ENCODE data around the gene CEND1. TPM values are rescaled to one million over a fixed set of nuclear protein-coding genes. Genes with fewer than 3 reads are reported as not detected.
A peak's percentile ranks its signal among the peaks of the same experiment; 100 is the strongest.

Gene CEND1
- total and polyA plus RNA-seq, 3 donors from 2014 or later, result 0.50 to 2.1 (median 1.0) TPM

- WGBS, 2 donors, result 0% methylated on average over 4 to 57 of the region's 57 CpGs
- Histone ChIP-seq H3K27me3 (no peaks in the 10 kb centered on the region), H3K4me3 (peak overlapping the region; percentile 62 to 76), H3K4me1 (peaks cover 27% of the 10 kb centered on the region), H3K9me3 (no peaks in the 10 kb centered on the region), H3K36me3 (ENCODE audit: low read depth, missing control alignments) (no peaks in the 10 kb centered on the region), H3K27ac (peak overlapping the region; percentile 64 to 83)
- no peak for TF ChIP-seq POLR2A (IDR thresholded peaks at IDR 0.05)
- TF ChIP-seq, protein P1, sequence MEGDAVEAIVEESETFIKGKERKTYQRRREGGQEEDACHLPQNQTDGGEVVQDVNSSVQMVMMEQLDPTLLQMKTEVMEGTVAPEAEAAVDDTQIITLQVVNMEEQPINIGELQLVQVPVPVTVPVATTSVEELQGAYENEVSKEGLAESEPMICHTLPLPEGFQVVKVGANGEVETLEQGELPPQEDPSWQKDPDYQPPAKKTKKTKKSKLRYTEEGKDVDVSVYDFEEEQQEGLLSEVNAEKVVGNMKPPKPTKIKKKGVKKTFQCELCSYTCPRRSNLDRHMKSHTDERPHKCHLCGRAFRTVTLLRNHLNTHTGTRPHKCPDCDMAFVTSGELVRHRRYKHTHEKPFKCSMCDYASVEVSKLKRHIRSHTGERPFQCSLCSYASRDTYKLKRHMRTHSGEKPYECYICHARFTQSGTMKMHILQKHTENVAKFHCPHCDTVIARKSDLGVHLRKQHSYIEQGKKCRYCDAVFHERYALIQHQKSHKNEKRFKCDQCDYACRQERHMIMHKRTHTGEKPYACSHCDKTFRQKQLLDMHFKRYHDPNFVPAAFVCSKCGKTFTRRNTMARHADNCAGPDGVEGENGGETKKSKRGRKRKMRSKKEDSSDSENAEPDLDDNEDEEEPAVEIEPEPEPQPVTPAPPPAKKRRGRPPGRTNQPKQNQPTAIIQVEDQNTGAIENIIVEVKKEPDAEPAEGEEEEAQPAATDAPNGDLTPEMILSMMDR (IDR thresholded peaks at IDR 0.05), result no peak
- intact Hi-C loops (cut with DNase I; ENCODE audit: low total_unique reads), result no loop called here
- DNase-seq, result peak; percentile 85
Measured at GRCh38 chr11:797296-798092, 7.6 kb upstream of the CEND1 start.

- intact Hi-C loops (cut with DNase I; ENCODE audit: low total_unique reads), result no loop called here
- Histone ChIP-seq H3K27me3 (no peaks in the 10 kb centered on the region), H3K36me3 (ENCODE audit: low read depth, missing control alignments) (no peaks in the 10 kb centered on the region), H3K4me3 (peak overlapping the region; percentile 62 to 76), H3K4me1 (peaks cover 27% of the 10 kb centered on the region), H3K9me3 (no peaks in the 10 kb centered on the region), H3K27ac (peak overlapping the region; percentile 64 to 83)
- WGBS, 2 donors, result 18 to 26% methylated on average over 14 to 18 of the region's 18 CpGs
- no peak for TF ChIP-seq POLR2A (IDR thresholded peaks at IDR 0.05)
- TF ChIP-seq, protein P1 (IDR thresholded peaks at IDR 0.05), result no peak
- DNase-seq, result no peak
Measured at GRCh38 chr11:796565-797295, 6.8 kb upstream of the CEND1 start.

GRCh38 chr11:795634-796564 lies 6.0 kb upstream of the CEND1 start:
- Histone ChIP-seq H3K9me3 (no peaks in the 10 kb centered on the region), H3K36me3 (ENCODE audit: low read depth, missing control alignments) (no peaks in the 10 kb centered on the region), H3K4me1 (peaks cover 27% of the 10 kb centered on the region), H3K4me3 (peak overlapping the region; percentile 13 to 76), H3K27me3 (no peaks in the 10 kb centered on the region), H3K27ac (peak overlapping the region; percentile 64 to 83)
- 36% methylated on average over 24 of the region's 26 CpGs; no CpG with 5 or more reads in 1 of the 2 donors for WGBS, 2 donors
- intact Hi-C loops (cut with DNase I; ENCODE audit: low total_unique reads), result no loop called here
- TF ChIP-seq, protein P1 (IDR thresholded peaks at IDR 0.05), result no peak
- no peak for TF ChIP-seq POLR2A (IDR thresholded peaks at IDR 0.05)
- DNase-seq, result peak; percentile 78

- intact Hi-C loops (cut with DNase I; ENCODE audit: low total_unique reads), result no loop called here
- Histone ChIP-seq H3K4me1 (peaks cover 27% of the 10 kb centered on the region), H3K36me3 (ENCODE audit: low read depth, missing control alignments) (no peaks in the 10 kb centered on the region), H3K27me3 (no peaks in the 10 kb centered on the region), H3K4me3 (peak overlapping the region; percentile 13 to 76), H3K27ac (peak overlapping the region; percentile 64 to 83), H3K9me3 (no peaks in the 10 kb centered on the region)
- WGBS, 2 donors, result 56 to 60% methylated on average over 12 to 38 of the region's 38 CpGs
- no peak for TF ChIP-seq POLR2A (IDR thresholded peaks at IDR 0.05)
- TF ChIP-seq, protein P1 (IDR thresholded peaks at IDR 0.05), result no peak
- DNase-seq, result peak; percentile 56
Measured at GRCh38 chr11:794766-795633, 5.1 kb upstream of the CEND1 start.

Data from testis (tissue), 3 donors.